Stomach (tissue), 4 donors: ENCODE data around the gene STX2.

Source experiments
- CTCF ChIP-seq, 7 experiments: fragments of 450-650 bp in 4 of 7; fragments of 200-600 bp in 3 of 7; sonication (generic) in 3 of 7; IDR thresholded peaks; one replicate each; pipeline ENCODE4 v1.5.1; 2016 to 2019; ENCODE audit warnings: antibody characterized with exemption in 7 of 7, control low read depth in 2 of 7, mild to moderate bottlenecking in 1 of 7
- EP300 ChIP-seq: sonication (generic); formaldehyde crosslinking; IDR thresholded peaks from one replicate; pipeline ENCODE4 v1.6.1; 2017; ENCODE audit warnings: antibody characterized with exemption
- POLR2A ChIP-seq, 4 donors: fragments of 450-650 bp; IDR thresholded peaks; one replicate each; pipeline ENCODE4 v1.6.1; 2016; ENCODE audit warnings: antibody characterized with exemption in 4 of 4, control low read depth in 2 of 4, mild to moderate bottlenecking in 1 of 4, moderate library complexity in 1 of 4
- POLR2AphosphoS5 ChIP-seq, 3 donors: sonication (generic); formaldehyde crosslinking; IDR thresholded peaks; one replicate each; pipeline ENCODE4 v1.6.1; 2016; ENCODE audit warnings: antibody characterized with exemption in 3 of 3

DNA sequence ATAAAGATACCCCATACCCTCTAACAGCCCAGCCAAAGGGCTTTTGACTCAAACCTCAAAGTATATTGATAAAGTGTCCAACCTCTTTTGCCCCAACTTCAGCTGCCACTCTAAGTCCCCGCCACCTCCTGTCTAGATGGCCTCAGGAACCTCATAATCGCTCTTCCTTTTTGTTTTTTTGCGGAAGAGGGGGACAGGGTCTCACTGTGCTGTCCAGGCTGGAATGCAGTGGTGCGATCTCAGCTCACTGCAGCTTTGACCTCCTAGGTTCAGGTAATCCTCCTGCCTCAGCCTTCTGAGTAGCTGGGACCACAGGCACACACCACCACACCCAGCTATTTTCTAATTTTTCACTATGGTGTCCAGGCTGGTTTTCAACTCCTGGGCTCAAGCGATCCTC is 60.3 kb downstream of the STX2 start:
- TF ChIP-seq CTCF (IDR thresholded peaks at IDR 0.05) (no peak), POLR2AphosphoS5 (IDR thresholded peaks at IDR 0.05) (no peak), POLR2A (IDR thresholded peaks at IDR 0.05) (no peak), EP300 (no peak)
